Suprapubic skin (tissue), 4 donors: Measurements from ENCODE around the gene SND1.

Experiments used
- POLR2A ChIP-seq, 2 donors: fragments of 450-650 bp; IDR thresholded peaks; one replicate each; pipeline ENCODE4 v1.6.1; 2017; ENCODE audit warnings: antibody characterized with exemption in 2 of 2, mild to moderate bottlenecking in 2 of 2, moderate library complexity in 2 of 2
- POLR2AphosphoS5 ChIP-seq, 3 donors: sonication (generic); formaldehyde crosslinking; IDR thresholded peaks; one replicate each; pipeline ENCODE4 v1.6.1; 2017; ENCODE audit warnings: antibody characterized with exemption in 3 of 3
- TF ChIP-seq, protein P1 (sequence below), 2 donors: fragments of 200-600 bp in 1 of 2; fragments of 450-650 bp in 1 of 2; sonication (generic) in 1 of 2; IDR thresholded peaks; one replicate each; pipeline ENCODE4 v1.5.1; 2016 to 2019; ENCODE audit warnings: antibody characterized with exemption in 2 of 2, mild to moderate bottlenecking in 1 of 2, moderate library complexity in 1 of 2

DNA sequence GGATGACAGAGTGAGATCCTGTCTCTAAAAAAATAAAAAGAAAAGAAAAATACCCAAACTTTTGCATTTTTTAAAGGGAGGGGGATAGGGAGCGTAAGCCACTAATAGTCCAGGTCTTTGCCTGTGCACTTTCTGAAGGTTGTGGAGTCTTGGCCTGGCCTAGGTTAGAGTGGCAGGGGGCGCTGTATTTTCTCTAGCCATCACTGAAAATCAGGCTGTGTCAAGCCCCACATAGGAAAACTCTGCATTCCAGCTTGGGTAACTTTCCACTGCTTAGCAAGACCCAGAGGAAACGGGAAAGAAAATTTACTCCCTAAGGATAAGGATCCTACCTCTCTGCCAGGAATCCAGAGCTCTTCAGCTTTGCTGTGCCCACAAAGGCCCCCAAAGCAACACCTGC, 23.5 kb upstream of the SND1 start:
- TF ChIP-seq, protein P1, sequence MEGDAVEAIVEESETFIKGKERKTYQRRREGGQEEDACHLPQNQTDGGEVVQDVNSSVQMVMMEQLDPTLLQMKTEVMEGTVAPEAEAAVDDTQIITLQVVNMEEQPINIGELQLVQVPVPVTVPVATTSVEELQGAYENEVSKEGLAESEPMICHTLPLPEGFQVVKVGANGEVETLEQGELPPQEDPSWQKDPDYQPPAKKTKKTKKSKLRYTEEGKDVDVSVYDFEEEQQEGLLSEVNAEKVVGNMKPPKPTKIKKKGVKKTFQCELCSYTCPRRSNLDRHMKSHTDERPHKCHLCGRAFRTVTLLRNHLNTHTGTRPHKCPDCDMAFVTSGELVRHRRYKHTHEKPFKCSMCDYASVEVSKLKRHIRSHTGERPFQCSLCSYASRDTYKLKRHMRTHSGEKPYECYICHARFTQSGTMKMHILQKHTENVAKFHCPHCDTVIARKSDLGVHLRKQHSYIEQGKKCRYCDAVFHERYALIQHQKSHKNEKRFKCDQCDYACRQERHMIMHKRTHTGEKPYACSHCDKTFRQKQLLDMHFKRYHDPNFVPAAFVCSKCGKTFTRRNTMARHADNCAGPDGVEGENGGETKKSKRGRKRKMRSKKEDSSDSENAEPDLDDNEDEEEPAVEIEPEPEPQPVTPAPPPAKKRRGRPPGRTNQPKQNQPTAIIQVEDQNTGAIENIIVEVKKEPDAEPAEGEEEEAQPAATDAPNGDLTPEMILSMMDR (IDR thresholded peaks at IDR 0.05), result no peak
- TF ChIP-seq POLR2A (IDR thresholded peaks at IDR 0.05) (no peak), POLR2AphosphoS5 (IDR thresholded peaks at IDR 0.05) (no peak)
